ENCODE results near the gene PSMB5. TPM values are rescaled to one million over a fixed set of nuclear protein-coding genes. Genes with fewer than 3 reads are reported as not detected.

PSMB5 gene
- total and polyA plus RNA-seq, 9 of the 15 experiments (the other 6 are each of a cell fraction or from before 2014, with no cell fraction given) = 198 to 1,870 (median 269) TPM

- TF ChIP-seq ZFP91 (CRISPR knock-in tag; IDR thresholded peaks at IDR 0.05) = no peak
- TF ChIP-seq FOXK1 (CRISPR knock-in tag; IDR thresholded peaks at IDR 0.05; ENCODE audit: borderline replicate concordance) = 0 out of 2 replicates have a peak, but pooled peaks have one; percentile 52
- no peak for TF ChIP-seq U2AF1 (optimal IDR thresholded peaks at IDR 0.05; ENCODE audit: low read depth, low read length)
- TF ChIP-seq MCM5 (IDR thresholded peaks at IDR 0.05; ENCODE audit: low read depth) = no peak
- no peak for TF ChIP-seq TARDBP (IDR thresholded peaks at IDR 0.05)
- TF ChIP-seq, protein P1, sequence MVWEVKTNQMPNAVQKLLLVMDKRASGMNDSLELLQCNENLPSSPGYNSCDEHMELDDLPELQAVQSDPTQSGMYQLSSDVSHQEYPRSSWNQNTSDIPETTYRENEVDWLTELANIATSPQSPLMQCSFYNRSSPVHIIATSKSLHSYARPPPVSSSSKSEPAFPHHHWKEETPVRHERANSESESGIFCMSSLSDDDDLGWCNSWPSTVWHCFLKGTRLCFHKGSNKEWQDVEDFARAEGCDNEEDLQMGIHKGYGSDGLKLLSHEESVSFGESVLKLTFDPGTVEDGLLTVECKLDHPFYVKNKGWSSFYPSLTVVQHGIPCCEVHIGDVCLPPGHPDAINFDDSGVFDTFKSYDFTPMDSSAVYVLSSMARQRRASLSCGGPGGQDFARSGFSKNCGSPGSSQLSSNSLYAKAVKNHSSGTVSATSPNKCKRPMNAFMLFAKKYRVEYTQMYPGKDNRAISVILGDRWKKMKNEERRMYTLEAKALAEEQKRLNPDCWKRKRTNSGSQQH (CRISPR knock-in tag; IDR thresholded peaks at IDR 0.05) = peak; percentile 45; the same call in 1 of the 2 replicates
- TF ChIP-seq, protein P2, sequence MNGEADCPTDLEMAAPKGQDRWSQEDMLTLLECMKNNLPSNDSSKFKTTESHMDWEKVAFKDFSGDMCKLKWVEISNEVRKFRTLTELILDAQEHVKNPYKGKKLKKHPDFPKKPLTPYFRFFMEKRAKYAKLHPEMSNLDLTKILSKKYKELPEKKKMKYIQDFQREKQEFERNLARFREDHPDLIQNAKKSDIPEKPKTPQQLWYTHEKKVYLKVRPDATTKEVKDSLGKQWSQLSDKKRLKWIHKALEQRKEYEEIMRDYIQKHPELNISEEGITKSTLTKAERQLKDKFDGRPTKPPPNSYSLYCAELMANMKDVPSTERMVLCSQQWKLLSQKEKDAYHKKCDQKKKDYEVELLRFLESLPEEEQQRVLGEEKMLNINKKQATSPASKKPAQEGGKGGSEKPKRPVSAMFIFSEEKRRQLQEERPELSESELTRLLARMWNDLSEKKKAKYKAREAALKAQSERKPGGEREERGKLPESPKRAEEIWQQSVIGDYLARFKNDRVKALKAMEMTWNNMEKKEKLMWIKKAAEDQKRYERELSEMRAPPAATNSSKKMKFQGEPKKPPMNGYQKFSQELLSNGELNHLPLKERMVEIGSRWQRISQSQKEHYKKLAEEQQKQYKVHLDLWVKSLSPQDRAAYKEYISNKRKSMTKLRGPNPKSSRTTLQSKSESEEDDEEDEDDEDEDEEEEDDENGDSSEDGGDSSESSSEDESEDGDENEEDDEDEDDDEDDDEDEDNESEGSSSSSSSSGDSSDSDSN (IDR thresholded peaks at IDR 0.05; ENCODE audit: borderline replicate concordance in 1 of 2, low read depth in 2 of 2, low read length in 2 of 2) = peak; percentile 90 to 95; a peak in 3 of 4 replicates
- TF ChIP-seq, protein P3, sequence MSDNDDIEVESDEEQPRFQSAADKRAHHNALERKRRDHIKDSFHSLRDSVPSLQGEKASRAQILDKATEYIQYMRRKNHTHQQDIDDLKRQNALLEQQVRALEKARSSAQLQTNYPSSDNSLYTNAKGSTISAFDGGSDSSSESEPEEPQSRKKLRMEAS (CRISPR knock-in tag; IDR thresholded peaks at IDR 0.05) = peak; percentile 39; the same call in 1 of the 2 replicates
- TF ChIP-seq ZNF511 (CRISPR knock-in tag; IDR thresholded peaks at IDR 0.05) = peak; percentile 74; the same call in 1 of the 2 replicates
- peak; percentile 85 to 89 for TF ChIP-seq RAD21 (CRISPR knock-in tag; conservative IDR thresholded peaks at IDR 0.05 in 1 of 2, IDR thresholded peaks at IDR 0.05 in 1 of 2)
- TF ChIP-seq FOXA1 (IDR thresholded peaks at IDR 0.05; ENCODE audit: borderline replicate concordance) = no peak
- TF ChIP-seq, protein P4, sequence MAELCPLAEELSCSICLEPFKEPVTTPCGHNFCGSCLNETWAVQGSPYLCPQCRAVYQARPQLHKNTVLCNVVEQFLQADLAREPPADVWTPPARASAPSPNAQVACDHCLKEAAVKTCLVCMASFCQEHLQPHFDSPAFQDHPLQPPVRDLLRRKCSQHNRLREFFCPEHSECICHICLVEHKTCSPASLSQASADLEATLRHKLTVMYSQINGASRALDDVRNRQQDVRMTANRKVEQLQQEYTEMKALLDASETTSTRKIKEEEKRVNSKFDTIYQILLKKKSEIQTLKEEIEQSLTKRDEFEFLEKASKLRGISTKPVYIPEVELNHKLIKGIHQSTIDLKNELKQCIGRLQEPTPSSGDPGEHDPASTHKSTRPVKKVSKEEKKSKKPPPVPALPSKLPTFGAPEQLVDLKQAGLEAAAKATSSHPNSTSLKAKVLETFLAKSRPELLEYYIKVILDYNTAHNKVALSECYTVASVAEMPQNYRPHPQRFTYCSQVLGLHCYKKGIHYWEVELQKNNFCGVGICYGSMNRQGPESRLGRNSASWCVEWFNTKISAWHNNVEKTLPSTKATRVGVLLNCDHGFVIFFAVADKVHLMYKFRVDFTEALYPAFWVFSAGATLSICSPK (IDR thresholded peaks at IDR 0.05; ENCODE audit: borderline replicate concordance) = no peak
- TF ChIP-seq, protein P5, sequence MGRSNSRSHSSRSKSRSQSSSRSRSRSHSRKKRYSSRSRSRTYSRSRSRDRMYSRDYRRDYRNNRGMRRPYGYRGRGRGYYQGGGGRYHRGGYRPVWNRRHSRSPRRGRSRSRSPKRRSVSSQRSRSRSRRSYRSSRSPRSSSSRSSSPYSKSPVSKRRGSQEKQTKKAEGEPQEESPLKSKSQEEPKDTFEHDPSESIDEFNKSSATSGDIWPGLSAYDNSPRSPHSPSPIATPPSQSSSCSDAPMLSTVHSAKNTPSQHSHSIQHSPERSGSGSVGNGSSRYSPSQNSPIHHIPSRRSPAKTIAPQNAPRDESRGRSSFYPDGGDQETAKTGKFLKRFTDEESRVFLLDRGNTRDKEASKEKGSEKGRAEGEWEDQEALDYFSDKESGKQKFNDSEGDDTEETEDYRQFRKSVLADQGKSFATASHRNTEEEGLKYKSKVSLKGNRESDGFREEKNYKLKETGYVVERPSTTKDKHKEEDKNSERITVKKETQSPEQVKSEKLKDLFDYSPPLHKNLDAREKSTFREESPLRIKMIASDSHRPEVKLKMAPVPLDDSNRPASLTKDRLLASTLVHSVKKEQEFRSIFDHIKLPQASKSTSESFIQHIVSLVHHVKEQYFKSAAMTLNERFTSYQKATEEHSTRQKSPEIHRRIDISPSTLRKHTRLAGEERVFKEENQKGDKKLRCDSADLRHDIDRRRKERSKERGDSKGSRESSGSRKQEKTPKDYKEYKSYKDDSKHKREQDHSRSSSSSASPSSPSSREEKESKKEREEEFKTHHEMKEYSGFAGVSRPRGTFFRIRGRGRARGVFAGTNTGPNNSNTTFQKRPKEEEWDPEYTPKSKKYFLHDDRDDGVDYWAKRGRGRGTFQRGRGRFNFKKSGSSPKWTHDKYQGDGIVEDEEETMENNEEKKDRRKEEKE (IDR thresholded peaks at IDR 0.05; ENCODE audit: borderline replicate concordance in 1 of 2, control insufficient read depth in 1 of 2, low read depth in 2 of 2, low read length in 1 of 2) = no peak
Measured at GRCh38 chr14:23057757-23058653, 23.3 kb upstream of the PSMB5 start (continued).
